Neuron (in vitro differentiated cells): ENCODE data around the gene PINK1.
"Not testable (repeated sequence)": the region's sequence is repeated elsewhere in the genome, so short reads cannot be mapped to it uniquely, and the experiment has no call there.

Source experiments
- H2AFZ ChIP-seq: one replicate; pipeline ENCODE4 v1.6.1; 2013; ENCODE audit warnings: low read depth, mild to moderate bottlenecking, inconsistent platforms, low read length, moderate library complexity
- H3K27me3 ChIP-seq: one replicate; pipeline ENCODE4 v1.6.1; 2013; ENCODE audit warnings: low read length; ENCODE audit not compliant: insufficient read depth
- H3K36me3 ChIP-seq: one replicate; pipeline ENCODE4 v1.6.1; 2013; ENCODE audit warnings: low read length; ENCODE audit not compliant: insufficient read depth
- H3K4me1 ChIP-seq: one replicate; pipeline ENCODE4 v1.6.1; 2013; ENCODE audit warnings: low read length; ENCODE audit not compliant: insufficient read depth
- H3K4me3 ChIP-seq: 2 replicates; pipeline ENCODE4 v1.5.1; 2013; ENCODE audit warnings: mild to moderate bottlenecking, low read length, moderate library complexity
- H3K9me3 ChIP-seq: one replicate; pipeline ENCODE4 v1.6.1; 2013; ENCODE audit warnings: low read length

PINK1 gene

GRCh38 chr1:20661207-20662109 is 28.2 kb downstream of the PINK1 start, which contains the start of gene DDOST:
Gene DDOST (minus strand): TSS chr1:20661369. CDS start chr1:20661350, 19 bp downstream.
- H3K4me1 ChIP-seq: peaks cover 21% of the 10 kb centered on the region
- H2AFZ ChIP-seq: peak within 1 kb of the TSS; percentile 4
- H3K9me3 ChIP-seq: no peaks in the 10 kb centered on the region
- H3K36me3 ChIP-seq: peaks cover 30% of the 10 kb centered on the region
- H3K4me3 ChIP-seq: peak within 1 kb of the TSS; percentile 87
- no peaks in the 10 kb centered on the region for H3K27me3 ChIP-seq

- Histone ChIP-seq H3K9me3 (no peaks in the 10 kb centered on the region), H3K36me3 (peaks cover 23% of the 10 kb centered on the region), H3K4me1 (peaks cover 21% of the 10 kb centered on the region)
Observed at GRCh38 chr1:20662110-20662475, 28.8 kb downstream of the PINK1 start.

GRCh38 chr1:20663365-20663764 is 30.1 kb downstream of the PINK1 start:
- H3K4me1 ChIP-seq: peaks cover 21% of the 10 kb centered on the region
- H3K36me3 ChIP-seq: peaks cover 13% of the 10 kb centered on the region
- H3K9me3 ChIP-seq: no peaks in the 10 kb centered on the region
- no peaks in the 10 kb centered on the region for H3K27me3 ChIP-seq
- no peak overlapping the region for H3K4me3 ChIP-seq
- no peak overlapping the region for H2AFZ ChIP-seq

More at GRCh38 chr1:20662110-20662475, 28.8 kb downstream of the PINK1 start:
- H3K27me3 ChIP-seq: no peaks in the 10 kb centered on the region
- no peak overlapping the region for H2AFZ ChIP-seq
- peak overlapping the region; percentile 74 for H3K4me3 ChIP-seq

DNA sequence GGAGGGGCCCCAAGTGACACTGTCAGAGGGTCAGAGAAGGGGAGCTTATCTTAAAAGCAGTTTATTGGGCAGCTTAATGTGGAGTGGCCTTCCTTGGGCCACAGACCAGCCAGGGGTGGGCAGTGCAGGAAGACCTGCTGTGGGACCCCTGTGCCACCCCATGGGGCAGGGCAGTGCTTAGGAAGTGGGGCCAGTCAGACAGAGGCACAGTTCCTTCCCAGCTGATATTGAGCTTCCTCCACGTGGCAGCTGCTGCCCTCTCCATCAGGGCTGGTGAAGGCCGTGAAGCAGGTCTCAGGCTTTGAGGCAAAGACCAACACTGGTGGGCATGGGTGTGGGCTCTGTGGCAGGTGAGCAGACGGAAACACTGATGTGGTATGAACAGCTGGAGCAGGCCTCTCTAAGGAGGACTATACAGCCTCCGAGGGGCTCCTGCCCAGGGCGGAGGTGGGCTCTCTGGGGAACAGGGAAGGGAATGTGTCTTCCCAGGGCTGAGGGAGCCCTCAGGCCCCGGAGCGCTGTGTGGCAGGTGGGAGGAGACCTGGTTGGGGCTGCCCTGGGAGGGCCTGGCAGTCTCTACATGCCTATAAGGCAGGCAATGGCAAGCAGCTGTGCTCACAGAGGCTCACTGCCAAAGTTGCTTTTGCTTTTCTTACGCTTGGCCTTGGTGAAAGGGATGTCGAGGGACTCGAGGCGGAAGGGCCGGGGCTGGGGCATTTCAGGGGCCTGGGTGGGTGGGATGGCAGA is 30.9 kb downstream of the PINK1 start:
- H3K9me3 ChIP-seq: no peaks in the 10 kb centered on the region
- H2AFZ ChIP-seq: no peak overlapping the region
- H3K4me3 ChIP-seq: no peak overlapping the region
- H3K27me3 ChIP-seq: no peaks in the 10 kb centered on the region
- H3K4me1 ChIP-seq: peaks cover 21% of the 10 kb centered on the region
- H3K36me3 ChIP-seq: peaks cover 9% of the 10 kb centered on the region

DNA sequence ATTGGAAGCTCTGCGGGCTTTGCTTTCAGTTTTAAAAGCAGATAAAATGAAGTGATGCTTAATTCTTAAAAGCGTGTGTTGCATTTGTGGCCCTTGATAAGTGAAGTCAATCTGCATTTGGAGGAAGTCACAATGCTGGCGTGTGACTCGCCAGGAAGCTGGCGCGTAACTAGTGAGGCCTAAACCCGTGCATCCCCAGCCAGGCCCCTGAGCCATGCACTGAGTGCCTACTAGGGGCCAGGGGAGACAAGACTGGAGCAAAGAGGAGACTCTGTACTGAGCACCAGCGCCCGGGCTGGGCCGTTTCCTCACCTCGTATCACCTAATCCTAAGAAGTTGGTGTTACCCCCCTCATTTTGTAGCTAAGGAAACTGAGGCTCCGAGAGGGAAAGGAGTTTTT is 32.5 kb downstream of the PINK1 start:
- Histone ChIP-seq H3K36me3 (no peaks in the 10 kb centered on the region), H3K27me3 (no peaks in the 10 kb centered on the region), H3K4me1 (peaks cover 15% of the 10 kb centered on the region), H2AFZ (no peak overlapping the region), H3K4me3 (no peak overlapping the region), H3K9me3 (no peaks in the 10 kb centered on the region)

DNA sequence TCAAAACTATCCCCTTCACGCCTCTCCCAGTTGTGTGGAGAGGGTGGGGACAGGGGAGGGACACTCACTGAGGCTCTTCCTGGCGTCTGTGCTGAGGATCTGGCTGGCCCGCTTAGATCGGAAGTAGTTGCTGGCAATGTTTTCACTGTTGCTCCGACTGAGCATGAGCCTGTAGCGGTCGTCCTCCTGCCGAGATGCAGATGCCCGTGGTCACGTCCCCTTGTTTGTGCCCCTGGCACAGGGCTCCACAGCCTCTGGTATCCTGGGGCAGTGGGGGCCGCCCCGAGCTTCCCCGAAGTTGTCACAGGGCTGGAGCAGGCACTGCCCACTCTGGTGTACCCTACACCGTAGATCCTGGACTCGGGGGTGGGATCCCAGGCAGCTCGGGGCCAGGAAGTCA is 32.9 kb downstream of the PINK1 start:
- Histone ChIP-seq H3K9me3 (no peaks in the 10 kb centered on the region), H3K4me1 (peaks cover 15% of the 10 kb centered on the region), H3K4me3 (no peak overlapping the region), H3K27me3 (no peaks in the 10 kb centered on the region), H3K36me3 (no peaks in the 10 kb centered on the region), H2AFZ (no peak overlapping the region)

GRCh38 chr1:20666804-20667203 is 33.5 kb downstream of the PINK1 start:
- no peaks in the 10 kb centered on the region for H3K27me3 ChIP-seq
- H3K9me3 ChIP-seq: no peaks in the 10 kb centered on the region
- H2AFZ ChIP-seq: no peak overlapping the region
- H3K4me3 ChIP-seq: no peak overlapping the region
- peaks cover 13% of the 10 kb centered on the region for H3K4me1 ChIP-seq
- H3K36me3 ChIP-seq: no peaks in the 10 kb centered on the region

DNA sequence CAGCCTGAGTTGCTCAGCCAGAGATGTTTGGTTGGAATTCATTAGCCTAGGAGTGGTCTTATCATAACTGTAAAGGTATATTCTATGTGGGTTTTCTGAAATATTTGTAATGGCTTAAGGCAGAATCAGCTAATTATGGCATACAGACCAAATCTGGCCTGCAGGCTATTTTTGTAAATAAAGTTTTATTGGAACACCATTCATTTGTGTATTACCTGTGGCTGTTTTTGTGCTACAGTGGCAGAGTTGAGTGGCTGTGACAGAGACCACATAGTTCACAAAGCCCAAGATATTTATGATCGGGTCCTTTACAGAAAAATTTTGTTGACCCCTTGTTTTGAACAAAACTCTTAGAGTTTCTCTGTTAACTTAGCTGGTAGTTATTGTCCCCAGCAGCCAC is 35.3 kb downstream of the PINK1 start:
- Histone ChIP-seq H3K4me1 (peaks cover 6% of the 10 kb centered on the region), H3K9me3 (no peaks in the 10 kb centered on the region), H3K36me3 (no peaks in the 10 kb centered on the region), H3K4me3 (no peak overlapping the region), H2AFZ (no peak overlapping the region), H3K27me3 (no peaks in the 10 kb centered on the region)

GRCh38 chr1:20670936-20671335 is 37.7 kb downstream of the PINK1 start:
- no peak overlapping the region for H3K4me3 ChIP-seq

DNA sequence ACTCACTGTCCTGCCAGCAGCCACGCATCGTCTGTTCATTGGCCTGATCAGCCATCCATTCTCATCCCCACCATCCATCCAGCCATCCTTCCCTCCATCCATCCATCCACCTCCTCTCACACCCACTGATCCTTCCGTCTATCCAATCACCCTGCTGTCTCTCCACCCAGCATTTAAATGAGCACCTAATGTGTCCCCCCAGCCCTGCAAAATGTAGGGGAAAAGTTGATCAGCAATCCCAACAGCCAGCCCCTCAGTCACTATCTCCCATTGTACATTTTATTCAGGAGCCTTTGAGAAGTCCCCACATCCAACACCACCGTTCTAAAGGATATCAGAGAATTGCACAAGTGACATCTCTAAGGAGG is 39.0 kb downstream of the PINK1 start:
- Histone ChIP-seq H3K9me3 (no peaks in the 10 kb centered on the region), H3K4me1 (peaks cover 6% of the 10 kb centered on the region), H2AFZ (no peak overlapping the region), H3K27me3 (no peaks in the 10 kb centered on the region), H3K4me3 (no peak overlapping the region), H3K36me3 (no peaks in the 10 kb centered on the region)

More at GRCh38 chr1:20670936-20671335, 37.7 kb downstream of the PINK1 start:
- H3K4me1 ChIP-seq: peaks cover 6% of the 10 kb centered on the region
- H3K9me3 ChIP-seq: no peaks in the 10 kb centered on the region
- no peak overlapping the region for H2AFZ ChIP-seq
- no peaks in the 10 kb centered on the region for H3K36me3 ChIP-seq
- H3K27me3 ChIP-seq: no peaks in the 10 kb centered on the region

GRCh38 chr1:20673626-20674025 is 40.4 kb downstream of the PINK1 start:
- not testable (repeated sequence) for H3K36me3 ChIP-seq, H3K4me3 ChIP-seq, H3K27me3 ChIP-seq, H2AFZ ChIP-seq, H3K4me1 ChIP-seq, H3K9me3 ChIP-seq

DNA sequence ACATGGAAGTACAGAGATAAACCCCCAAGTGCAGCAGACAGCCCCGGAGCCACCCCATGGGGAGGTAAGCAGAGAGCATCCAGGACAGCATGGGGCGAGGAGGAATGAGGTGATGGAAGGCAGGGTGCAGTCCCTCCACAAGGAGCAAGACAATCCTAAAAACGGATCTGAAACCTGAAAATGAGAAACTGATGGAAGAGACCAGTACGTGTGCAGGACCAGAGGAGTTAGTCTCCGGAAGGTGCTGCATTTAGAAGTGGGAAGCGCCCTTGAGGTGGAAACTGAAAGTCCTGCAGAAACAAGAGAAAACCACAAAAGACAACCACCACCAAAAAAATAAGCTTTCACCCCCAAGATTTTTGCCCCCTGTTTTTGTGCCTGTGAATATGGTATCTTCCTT is 45.3 kb downstream of the PINK1 start:
- no peaks in the 10 kb centered on the region for H3K4me1 ChIP-seq
- H3K36me3 ChIP-seq: no peaks in the 10 kb centered on the region
- H3K4me3 ChIP-seq: no peak overlapping the region
- no peaks in the 10 kb centered on the region for H3K27me3 ChIP-seq
- no peak overlapping the region for H2AFZ ChIP-seq
- H3K9me3 ChIP-seq: no peaks in the 10 kb centered on the region

GRCh38 chr1:20680269-20680668 is 47.0 kb downstream of the PINK1 start:
- H3K36me3 ChIP-seq: no peaks in the 10 kb centered on the region
- no peak overlapping the region for H3K4me3 ChIP-seq
- H3K9me3 ChIP-seq: no peaks in the 10 kb centered on the region
- H2AFZ ChIP-seq: no peak overlapping the region
- no peaks in the 10 kb centered on the region for H3K4me1 ChIP-seq
- no peaks in the 10 kb centered on the region for H3K27me3 ChIP-seq
